PC-3 (cell line): ENCODE data around the gene RAB3GAP2. TPM values are rescaled to one million over a fixed set of nuclear protein-coding genes. Genes with fewer than 3 reads are reported as not detected.
A peak's percentile ranks its signal among the peaks of the same experiment; 100 is the strongest.
"Not testable (repeated sequence)": the region's sequence is repeated elsewhere in the genome, so short reads cannot be mapped to it uniquely, and the experiment has no call there.

Experiments used
- ATAC-seq: fragments of 200-7000 bp; cut with Tn5 transposase; 2 replicates; pipeline ENCODE4 v1.9.1; 2020; ENCODE audit warnings: mild to moderate bottlenecking, moderate library complexity
- BruUV-seq: library from RNA; stranded (reverse); fragments of 400-500 nt; replicated peaks from 2 replicates; lab custom pipeline; 2021; lab: Mats Ljungman, UMichigan
- CTCF ChIA-PET: fragments of 300-600 bp; sonication (Branson Sonifier 250); formaldehyde crosslinking; loops from one replicate; lab custom pipeline; 2022; ENCODE audit warnings: antibody characterized with exemption; lab: Charles Lee
- POLR2A ChIA-PET: fragments of 300-600 bp; sonication (Branson Sonifier 250); formaldehyde crosslinking; loops from one replicate; lab custom pipeline; 2022; ENCODE audit warnings: antibody characterized with exemption; ENCODE audit not compliant: unreplicated experiment; lab: Charles Lee
- DNase-seq: peaks from one replicate; pipeline ENCODE4 v3.0.0-alpha.2; 2015
- H2AFZ ChIP-seq: fragments of 300-600 bp; sonication (generic); 2 replicates; pipeline ENCODE4 v1.6.0; 2016; ENCODE audit warnings: antibody characterized with exemption, low read length
- H3F3A ChIP-seq: fragments of 300-600 bp; sonication (generic); one replicate; pipeline ENCODE4 v1.6.0; 2017; ENCODE audit warnings: antibody characterized with exemption, low read length, control low read depth, mild to moderate bottlenecking; ENCODE audit not compliant: unreplicated experiment
- H3K27ac ChIP-seq: fragments of 300-600 bp; sonication (generic); 2 replicates; pipeline ENCODE4 v1.5.1; 2016; ENCODE audit warnings: mild to moderate bottlenecking, low read length
- H3K27me3 ChIP-seq: fragments of 300-600 bp; sonication (generic); 2 replicates; pipeline ENCODE4 v1.6.1; 2016; ENCODE audit warnings: low read length, mixed read lengths
- H3K36me3 ChIP-seq: fragments of 300-600 bp; sonication (generic); 2 replicates; pipeline ENCODE4 v1.6.1; 2016; ENCODE audit warnings: low read depth, mixed run types, low read length, mixed read lengths
- H3K4me1 ChIP-seq: fragments of 300-600 bp; sonication (generic); 2 replicates; pipeline ENCODE4 v1.5.1; 2016; ENCODE audit warnings: low read length; ENCODE audit not compliant: insufficient read depth
- H3K4me2 ChIP-seq: fragments of 300-600 bp; sonication (generic); 2 replicates; pipeline ENCODE4 v1.6.0; 2016; ENCODE audit warnings: low read length
- H3K4me3 ChIP-seq: fragments of 300-600 bp; sonication (generic); 2 replicates; pipeline ENCODE4 v1.5.1; 2016; ENCODE audit warnings: mild to moderate bottlenecking, low read length, mixed read lengths
- H3K79me2 ChIP-seq: fragments of 300-600 bp; sonication (generic); 2 replicates; pipeline ENCODE4 v1.6.1; 2017; ENCODE audit warnings: low read length, mixed read lengths
- H3K9ac ChIP-seq: fragments of 300-600 bp; sonication (generic); 2 replicates; pipeline ENCODE4 v1.6.0; 2016; ENCODE audit warnings: mild to moderate bottlenecking, low read length
- H3K9me2 ChIP-seq: fragments of 300-600 bp; sonication (generic); replicated peaks from 2 replicates; pipeline ENCODE4 v1.6.1; 2016; ENCODE audit warnings: mixed run types, low read length, mixed read lengths
- H3K9me3 ChIP-seq: fragments of 300-600 bp; sonication (generic); 2 replicates; pipeline ENCODE4 v1.6.1; 2016; ENCODE audit warnings: low read length, mixed read lengths
- H4K20me1 ChIP-seq: fragments of 300-600 bp; sonication (generic); 2 replicates; pipeline ENCODE4 v1.6.1; 2016; ENCODE audit warnings: low read length, mixed read lengths
- CTCF ChIP-seq: fragments of 300-600 bp; sonication (generic); conservative IDR thresholded peaks from 2 replicates; pipeline ENCODE4 v1.5.1; 2017; ENCODE audit warnings: antibody characterized with exemption, low read depth, mild to moderate bottlenecking, low read length
- EZH2 ChIP-seq: fragments of 300-600 bp; sonication (generic); IDR thresholded peaks from one replicate; pipeline ENCODE4 v1.6.1; 2017; ENCODE audit warnings: antibody characterized with exemption, mild to moderate bottlenecking, low read length; ENCODE audit not compliant: unreplicated experiment
- EZH2phosphoT487 ChIP-seq: fragments of 300-600 bp; sonication (generic); IDR thresholded peaks from 2 replicates; pipeline ENCODE4 v1.6.1; 2018; ENCODE audit warnings: mild to moderate bottlenecking, antibody characterized with exemption, low read length, borderline replicate concordance
- intact Hi-C: fragments of 100-400 bp; cut with micrococcal nuclease; formaldehyde crosslinking; loops from 2 replicates; pipeline ENCODE4 v1.9.0; 2023
- total RNA-seq: library from RNA; depleted of rRNA; stranded (reverse); fragments of >200 nt; gene quantifications from 2 replicates; pipeline ENCODE4 v1.2.3, GENCODE V29; 2014

The RAB3GAP2 gene
- total RNA-seq, 1 experiment from 2014 or later: 16.7 TPM

- H3K4me2 ChIP-seq: no peak overlapping the region
- no peaks in the 10 kb centered on the region for H3K9me3 ChIP-seq
- no TSS peak for BruUV-seq
- no peak overlapping the region for H3K4me3 ChIP-seq
- ATAC-seq: no peak
- H2AFZ ChIP-seq: no peak overlapping the region
- H3K27ac ChIP-seq: no peak overlapping the region
- no peaks in the 10 kb centered on the region for H4K20me1 ChIP-seq
- peaks cover 33% of the 10 kb centered on the region; the same call in 1 of the 2 replicates for H3K36me3 ChIP-seq
- TF ChIP-seq EZH2phosphoT487 (no peak), CTCF (no peak), EZH2 (no peak)
- H3K79me2 ChIP-seq: no peaks in the 10 kb centered on the region
- no peaks in the 10 kb centered on the region for H3F3A ChIP-seq
- intact Hi-C loops: no loop called here
- H3K9me2 ChIP-seq: no peaks in the 10 kb centered on the region
- H3K4me1 ChIP-seq: no peaks in the 10 kb centered on the region
- H3K9ac ChIP-seq: no peak overlapping the region
- no peaks in the 10 kb centered on the region for H3K27me3 ChIP-seq
- no peak for DNase-seq
- CTCF ChIA-PET: no interaction called here
- POLR2A ChIA-PET: no interaction called here
Observed at GRCh38 chr1:220176540-220176939, 95.7 kb downstream of the RAB3GAP2 start.

DNA sequence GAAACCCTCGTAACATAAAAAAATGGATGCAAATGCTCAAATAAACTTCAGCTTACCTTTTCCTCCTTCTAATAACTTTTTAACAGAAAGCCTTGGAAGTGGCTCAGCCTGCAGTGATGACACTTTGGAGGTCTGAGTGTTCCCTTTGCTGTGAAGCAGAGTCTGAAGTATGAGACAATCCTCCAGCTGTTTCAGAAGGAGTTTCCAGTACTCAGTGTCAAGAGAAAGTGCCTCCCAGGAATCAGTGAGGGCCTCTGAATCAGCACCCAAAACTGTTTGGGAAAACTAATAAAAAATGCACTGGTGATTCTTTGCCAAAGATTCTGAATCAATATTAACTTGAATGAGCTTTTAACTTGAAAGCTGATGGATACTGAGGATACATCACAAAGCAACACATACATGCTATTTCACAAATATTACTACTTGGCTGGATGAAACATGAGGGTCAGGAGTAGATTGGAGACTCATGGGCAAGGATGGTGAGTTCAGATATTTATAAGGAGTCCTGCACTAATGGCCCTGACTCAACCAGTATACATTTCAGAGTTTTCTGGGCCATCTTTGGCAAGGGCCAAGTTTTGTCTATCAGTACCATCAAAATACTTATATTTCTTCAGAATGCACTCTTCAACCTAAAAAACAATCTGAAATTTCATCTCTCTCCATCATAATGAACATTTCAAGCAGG is 101.3 kb downstream of the RAB3GAP2 start:
- CTCF ChIA-PET: no interaction called here
- peaks cover 45% of the 10 kb centered on the region for H3K36me3 ChIP-seq

GRCh38 chr1:220169887-220170286 is 102.4 kb downstream of the RAB3GAP2 start:
- POLR2A ChIA-PET, H3K27me3 ChIP-seq, intact Hi-C loops, H3K9ac ChIP-seq, H3K9me3 ChIP-seq, H3F3A ChIP-seq, CTCF ChIA-PET, H3K4me3 ChIP-seq, BruUV-seq, H3K79me2 ChIP-seq, DNase-seq, H3K9me2 ChIP-seq, H3K4me1 ChIP-seq, H3K4me2 ChIP-seq, H4K20me1 ChIP-seq, H3K27ac ChIP-seq, H2AFZ ChIP-seq, ATAC-seq: not testable (repeated sequence)
- H3K36me3 ChIP-seq: peaks cover 50% of the 10 kb centered on the region

More for the DNA sequence above, 101.3 kb downstream of the RAB3GAP2 start:
- POLR2A ChIA-PET: no interaction called here
- Histone ChIP-seq H3K9me2 (no peaks in the 10 kb centered on the region), H3K4me2 (no peak overlapping the region), H2AFZ (no peak overlapping the region), H3F3A (no peaks in the 10 kb centered on the region), H3K9me3 (no peaks in the 10 kb centered on the region), H3K79me2 (no peaks in the 10 kb centered on the region), H3K27ac (no peak overlapping the region), H3K9ac (no peak overlapping the region), H3K27me3 (no peaks in the 10 kb centered on the region), H4K20me1 (no peaks in the 10 kb centered on the region), H3K4me3 (no peak overlapping the region), H3K4me1 (no peaks in the 10 kb centered on the region)
- BruUV-seq: no TSS peak
- no peak for TF ChIP-seq EZH2
- no peak for TF ChIP-seq CTCF
- no peak for TF ChIP-seq EZH2phosphoT487
- ATAC-seq (peak; percentile 68), DNase-seq (no peak)
- intact Hi-C loops: no loop called here
